EH (cell line): ENCODE data around the gene HS3ST3B1.

Experiments
- DNase-seq: peaks from one replicate; pipeline ENCODE4 v3.0.0-alpha.2; 2015; ENCODE audit warnings: low read depth

The HS3ST3B1 gene

DNA sequence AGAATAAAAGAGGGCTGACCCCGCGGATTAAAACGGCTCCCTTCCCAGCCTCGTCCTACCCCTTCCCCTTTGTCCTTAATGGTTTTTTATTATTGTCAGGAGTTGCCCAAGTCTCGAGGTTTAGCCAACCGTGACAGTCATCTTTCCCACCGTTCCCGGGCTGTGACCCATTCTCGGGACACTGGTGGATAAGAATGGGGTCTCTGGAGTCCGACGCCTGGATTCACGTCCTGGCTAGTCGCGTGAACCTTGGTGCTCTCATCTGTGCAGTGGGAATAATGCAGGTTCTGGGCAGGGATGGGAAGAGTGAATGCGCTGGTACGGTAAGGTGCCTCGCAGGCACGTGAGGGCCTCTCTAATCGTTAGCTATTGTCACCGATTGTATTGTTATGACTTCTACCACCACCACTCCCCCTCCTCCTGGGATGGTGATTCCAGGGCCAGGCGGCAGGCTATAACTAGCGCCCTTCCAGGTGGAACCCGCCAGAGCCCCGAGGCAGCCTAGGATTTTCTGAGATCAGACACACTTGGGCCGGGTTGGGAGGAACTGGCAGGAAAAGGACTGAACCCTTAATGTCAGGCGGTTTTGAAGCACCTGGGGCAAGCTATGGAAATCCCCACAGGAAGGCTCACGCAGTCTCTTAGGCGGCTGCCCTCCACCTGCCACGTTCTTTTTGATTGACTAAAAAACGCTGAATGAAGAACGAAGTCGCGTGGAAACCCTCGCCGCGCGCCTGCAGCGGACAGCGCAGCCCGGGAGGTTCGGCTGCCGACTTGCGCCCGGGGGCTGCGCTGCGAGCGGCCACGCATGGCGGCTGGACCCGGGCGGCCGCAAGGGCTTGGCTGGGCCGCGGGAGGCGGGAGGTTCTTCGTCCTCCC, 2.7 kb downstream of the HS3ST3B1 start:
- no peak for DNase-seq

- DNase-seq: no peak
These were observed 3.4 kb downstream of the HS3ST3B1 start for GRCh38 chr17:14304222-14304772.

- no peak for DNase-seq
These were observed 4.1 kb downstream of the HS3ST3B1 start for GRCh38 chr17:14304773-14305517.

DNA sequence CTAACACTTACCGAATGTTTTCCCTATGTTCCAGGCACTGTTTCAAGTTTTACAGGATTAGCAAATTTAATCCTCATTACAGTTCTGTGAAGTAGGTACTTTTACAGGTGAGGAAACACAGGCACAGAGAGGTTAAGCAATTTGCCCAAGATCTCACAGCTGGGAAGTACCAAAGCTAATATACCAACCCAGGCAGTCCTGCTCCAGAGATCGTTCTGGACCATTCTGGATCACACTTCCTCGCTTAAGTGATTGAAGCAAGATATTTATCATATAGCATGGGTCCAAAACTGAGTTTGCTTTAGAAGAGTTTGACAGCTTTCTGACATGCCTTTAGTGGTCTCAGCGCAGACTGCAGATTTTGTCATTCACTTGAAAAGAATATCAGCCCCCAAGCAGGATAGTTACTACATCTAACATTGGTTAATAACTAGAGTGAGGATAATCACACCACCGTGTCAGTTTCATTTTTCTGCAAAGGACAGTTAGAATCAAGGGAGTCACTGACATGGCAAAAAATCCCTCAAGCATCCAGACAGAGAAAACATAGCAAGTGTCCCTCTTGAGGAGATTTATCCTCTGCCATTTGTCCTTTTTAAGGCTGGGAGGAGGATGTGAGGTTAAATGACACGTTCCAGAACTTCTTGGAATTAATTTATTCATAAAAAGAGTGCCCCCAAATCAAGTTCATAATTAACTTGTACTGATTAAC, 5.1 kb downstream of the HS3ST3B1 start:
- DNase-seq: no peak

GRCh38 chr17:14306596-14306995, 5.7 kb downstream of the HS3ST3B1 start:
- DNase-seq: no peak

- DNase-seq: peak; percentile 85
These were observed 6.7 kb downstream of the HS3ST3B1 start for GRCh38 chr17:14307560-14308024.

GRCh38 chr17:14308636-14308964, 7.7 kb downstream of the HS3ST3B1 start:
- no peak for DNase-seq

DNA sequence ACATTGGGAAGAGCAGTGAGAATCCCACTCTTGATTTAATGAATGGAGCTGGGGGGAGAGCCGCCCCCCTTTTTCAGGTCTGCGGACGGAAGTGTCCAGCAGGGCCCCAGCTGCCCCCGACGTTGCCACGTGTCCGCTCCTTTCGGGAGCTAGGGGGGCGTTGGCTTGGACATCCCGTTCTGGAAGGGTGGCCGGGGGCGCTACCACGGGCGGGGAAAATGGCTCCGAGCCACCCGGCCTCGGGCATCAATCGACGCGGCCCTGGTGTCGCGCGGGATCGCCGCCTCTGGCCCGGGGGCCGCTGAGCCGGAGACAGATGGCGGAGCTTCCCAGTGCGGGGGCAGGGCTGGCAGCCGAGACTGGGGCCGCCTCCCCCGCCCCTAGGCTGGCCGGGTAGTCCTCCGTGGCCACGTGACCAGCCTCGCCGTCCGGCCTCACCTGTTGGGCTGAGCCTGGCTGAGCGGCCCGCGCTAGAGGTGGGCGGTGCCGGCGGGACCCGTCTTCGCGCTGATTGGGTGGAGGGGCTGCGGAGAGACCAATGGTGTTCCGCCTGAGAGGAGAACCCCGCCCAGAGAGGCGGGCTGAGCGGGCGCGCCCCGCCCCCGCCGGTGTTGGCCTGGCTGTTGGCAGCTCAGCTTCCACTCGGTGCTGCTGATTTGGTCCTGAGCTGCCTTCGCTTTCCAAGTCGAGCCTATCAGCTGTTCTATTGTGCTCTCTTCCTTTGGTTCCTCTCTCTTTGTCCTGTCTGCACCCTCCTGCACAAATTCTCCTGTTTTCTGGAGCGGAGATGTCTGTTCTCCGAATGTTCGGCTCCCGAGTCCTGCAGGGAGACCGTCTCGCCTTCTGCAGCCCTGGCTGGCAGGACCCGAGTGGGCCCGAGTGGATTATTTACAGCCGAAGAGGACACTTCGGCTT, 8.3 kb downstream of the HS3ST3B1 start:
- peak; percentile 93 for DNase-seq

DNA sequence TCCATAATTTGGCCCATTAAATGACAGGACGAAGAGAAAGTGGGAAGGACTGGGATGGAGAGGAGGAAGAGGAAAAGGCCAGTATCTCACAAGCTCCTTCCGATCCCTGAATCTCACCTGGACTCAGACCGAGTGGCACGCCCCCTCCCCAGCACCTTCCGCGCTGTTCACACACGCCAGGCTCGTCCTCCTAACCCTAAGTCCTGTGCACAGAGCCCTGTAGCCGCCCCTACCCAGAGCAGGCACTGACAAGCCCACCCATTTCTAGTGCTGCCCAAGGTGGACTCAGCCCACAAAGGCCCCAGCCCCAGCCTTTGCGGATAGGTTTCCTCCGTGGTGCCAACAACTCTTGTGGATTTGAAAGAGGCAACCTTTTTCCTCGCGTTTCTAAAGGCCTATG, 9.2 kb downstream of the HS3ST3B1 start:
- no peak for DNase-seq

GRCh38 chr17:14310605-14311004, 9.7 kb downstream of the HS3ST3B1 start:
- DNase-seq: no peak

DNA sequence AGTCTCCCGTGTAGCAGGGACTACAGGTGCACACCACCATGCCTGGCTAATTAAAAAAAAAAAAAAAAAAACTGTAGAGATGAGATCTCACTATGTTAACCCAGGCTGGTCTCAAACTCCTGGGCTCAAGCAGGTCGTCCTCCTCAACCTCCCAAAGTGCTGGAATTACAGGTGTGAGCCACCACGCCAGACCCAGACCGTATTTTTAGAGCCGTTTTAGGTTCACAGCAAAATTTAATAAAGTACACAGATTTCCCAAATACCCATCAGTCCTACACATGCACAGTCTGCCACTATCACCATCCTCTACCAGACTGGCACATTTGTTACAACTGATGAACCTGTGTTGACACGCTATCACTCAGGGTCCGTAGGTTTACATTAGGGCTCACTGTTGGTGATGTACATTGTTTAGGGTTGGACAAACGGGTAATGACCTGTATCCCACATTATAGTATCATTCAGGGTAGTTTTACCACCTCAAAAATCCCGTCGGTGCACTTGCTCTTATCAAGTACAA, 10.4 kb downstream of the HS3ST3B1 start:
- no peak for DNase-seq

DNA sequence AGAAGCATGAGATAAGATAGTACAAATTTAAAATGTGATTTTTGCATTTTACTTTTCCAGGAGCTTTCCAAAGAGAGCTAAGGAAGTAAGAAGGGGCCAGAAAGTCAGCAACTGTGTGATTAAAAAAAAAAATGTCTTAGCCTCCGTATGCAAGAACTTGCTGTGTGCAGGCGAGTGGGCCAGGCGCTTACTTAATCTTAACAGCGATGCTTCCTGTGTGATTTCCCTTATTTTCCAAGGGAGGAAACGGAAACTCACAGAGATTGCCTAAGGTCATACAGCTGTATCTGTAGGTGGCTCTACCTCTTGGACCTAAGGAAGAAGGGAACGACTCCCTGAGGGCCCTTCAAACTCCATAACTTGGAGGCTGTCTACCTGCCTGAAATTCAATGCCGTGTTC, 11.1 kb downstream of the HS3ST3B1 start:
- DNase-seq: no peak

DNA sequence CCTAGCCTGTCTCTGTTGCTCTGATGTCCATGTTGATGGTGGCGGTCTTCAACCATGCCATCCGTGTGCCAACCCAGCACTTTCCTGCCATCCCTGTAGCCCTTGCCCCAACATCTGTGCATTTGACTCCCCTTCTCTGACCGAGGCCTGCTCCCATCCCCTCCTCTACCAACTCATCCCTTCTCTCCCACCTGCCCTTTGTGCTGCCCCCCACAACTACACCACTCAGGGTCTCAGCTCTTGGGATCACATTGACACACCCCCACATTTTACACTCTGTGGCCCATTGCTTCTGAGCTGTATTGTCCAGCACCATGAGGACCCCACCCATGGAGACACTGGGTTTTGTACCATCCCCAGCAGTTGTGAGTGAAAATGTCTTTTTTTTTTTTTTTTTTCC, 11.6 kb downstream of the HS3ST3B1 start:
- no peak for DNase-seq

DNA sequence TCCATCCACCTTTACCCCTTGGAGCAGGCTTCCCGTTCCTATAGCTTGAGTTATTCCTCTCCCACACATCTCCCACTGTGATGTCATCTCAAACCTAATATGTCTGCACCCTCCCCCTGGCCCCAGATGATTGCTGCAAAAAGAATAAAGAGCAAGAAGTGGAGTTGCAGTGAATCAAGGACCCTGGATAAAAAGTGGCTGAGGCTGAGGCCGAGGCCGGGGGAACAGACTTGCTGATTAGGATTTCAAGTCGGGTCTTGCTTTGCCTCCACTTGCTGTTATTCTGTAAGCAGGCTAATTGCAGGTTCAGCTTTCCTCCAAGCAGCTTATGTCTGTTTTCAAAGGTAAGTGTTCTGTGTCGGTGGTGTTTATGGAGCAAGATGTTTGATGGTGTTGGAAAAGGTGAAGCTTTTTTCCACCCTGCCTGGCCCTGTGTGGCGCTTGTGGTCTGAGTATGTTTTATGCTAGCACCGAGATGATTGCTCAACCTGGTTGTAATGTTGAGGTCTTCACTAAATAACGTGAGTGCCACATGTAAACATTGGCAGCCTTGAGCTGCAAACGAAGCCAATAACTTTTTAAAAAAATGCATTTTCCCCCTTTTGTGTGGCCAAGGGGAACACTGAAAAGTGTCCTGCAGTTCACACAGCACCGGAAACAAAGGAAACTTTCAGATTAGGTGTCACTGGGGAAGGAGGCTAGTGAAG, 15.4 kb downstream of the HS3ST3B1 start:
- DNase-seq: no peak

- no peak for DNase-seq
These were observed 16.5 kb downstream of the HS3ST3B1 start for GRCh38 chr17:14317383-14317782.

DNA sequence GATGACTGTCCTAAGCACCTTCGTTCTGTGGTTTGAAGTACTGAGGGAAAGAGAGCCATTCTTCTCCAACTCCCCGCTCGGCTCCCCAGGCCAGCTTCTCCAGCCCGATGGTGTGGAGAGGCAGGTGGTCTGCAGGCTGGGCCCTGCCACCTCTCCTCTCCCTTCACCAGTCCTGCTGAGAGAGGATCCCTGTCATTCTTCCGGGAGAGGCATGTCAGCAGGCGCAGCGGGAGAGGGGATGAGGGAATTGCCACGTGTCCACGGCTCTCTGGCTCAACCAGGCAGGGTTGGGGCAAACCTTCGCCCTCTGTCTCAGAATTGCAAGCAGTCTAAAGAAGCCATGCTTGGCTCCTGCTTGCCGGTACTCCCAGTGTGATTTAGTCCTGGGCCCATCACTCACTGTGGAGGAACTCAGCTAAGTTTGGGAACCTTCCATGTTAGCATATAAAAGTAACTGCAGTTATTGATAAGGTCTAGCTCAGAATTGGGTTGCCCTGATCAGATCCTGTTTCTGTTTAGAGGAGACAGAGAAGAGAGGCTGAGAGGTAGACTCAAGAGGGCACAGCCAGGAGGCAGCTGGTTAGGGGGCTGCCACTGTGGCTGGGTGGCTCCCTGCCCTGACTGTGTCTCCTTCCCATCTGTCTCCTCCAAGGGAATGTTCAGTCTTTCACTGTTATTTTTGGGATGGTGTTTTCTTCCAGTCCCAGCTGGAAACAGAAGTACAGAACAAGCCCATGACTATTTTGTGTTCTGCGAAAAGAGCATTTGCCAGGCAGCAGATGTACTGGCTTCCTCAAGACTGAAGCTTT, 17.4 kb downstream of the HS3ST3B1 start:
- no peak for DNase-seq

DNA sequence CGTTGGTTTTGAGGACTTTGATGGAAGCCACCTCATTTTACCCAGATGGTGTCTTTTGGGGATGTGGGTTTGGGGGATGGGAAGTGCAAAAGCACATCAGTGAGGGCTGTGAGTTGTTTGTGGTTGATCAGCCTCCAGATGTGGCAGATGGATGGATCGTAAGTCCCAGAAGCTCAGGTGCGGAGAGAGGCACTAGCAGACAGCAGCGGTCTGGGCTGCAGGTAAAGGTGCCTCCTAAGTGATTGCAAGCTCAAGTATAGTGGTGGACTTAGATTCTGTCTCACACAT, 18.0 kb downstream of the HS3ST3B1 start:
- DNase-seq: no peak

GRCh38 chr17:14320098-14320497, 19.2 kb downstream of the HS3ST3B1 start:
- DNase-seq: no peak

GRCh38 chr17:14320734-14321475, 20.0 kb downstream of the HS3ST3B1 start:
- peak; percentile 39 for DNase-seq
